ENCODE measurements around the gene FBL. TPM values are rescaled to one million over a fixed set of nuclear protein-coding genes. Genes with fewer than 3 reads are reported as not detected.
A peak's percentile ranks its signal among the peaks of the same experiment; 100 is the strongest.

Gene FBL
- total and polyA plus RNA-seq, 2 of the 13 experiments (the other 11 are each of a cell fraction or from before 2014, with no cell fraction given) = 153 to 468 TPM

- ATAC-seq (no peak), DNase-seq (ENCODE audit: low spot score) (no peak), FAIRE-seq (no peak)
- Histone ChIP-seq H3K36me3 (replicated peaks in 1 of 2; ENCODE audit: control insufficient read depth in 1 of 2, insufficient read depth in 2 of 2, low read length in 2 of 2) (no peaks in the 10 kb centered on the region), H3K4me3 (replicated peaks in 1 of 3; ENCODE audit: insufficient read depth in 1 of 3, low read depth in 2 of 3, low read length in 3 of 3) (no peak overlapping the region), H3K79me2 (ENCODE audit: insufficient read depth, low read length) (no peaks in the 10 kb centered on the region), H4K20me1 (ENCODE audit: insufficient read depth, low read length) (no peaks in the 10 kb centered on the region), H3K4me1 (ENCODE audit: insufficient read depth, low read length) (no peaks in the 10 kb centered on the region), H3K27ac (ENCODE audit: extremely low read length, insufficient read depth, low read length) (no peak overlapping the region), H2AFZ (ENCODE audit: low read length) (no peak overlapping the region), H3K4me2 (ENCODE audit: low read depth, low read length) (no peak overlapping the region), H3K9me3 (ENCODE audit: low read length) (no peaks in the 10 kb centered on the region), H3K9ac (ENCODE audit: insufficient read depth, low read depth, low read length) (no peak overlapping the region), H3K27me3 (ENCODE audit: control insufficient read depth in 1 of 2, insufficient read depth in 2 of 2, low read length in 2 of 2) (no peaks in the 10 kb centered on the region; a peak in 1 of 5 replicates)
- CTCF ChIA-PET (ENCODE audit: low intra/inter-chr PET ratio, low total read pairs) = no interaction called here
- in situ Hi-C loops (cut with HindIII; ENCODE audit: extremely low pct_ligation_motif_present, low pct_unique_long_range_greater_than_20kb) = no loop called here
- POLR2A ChIA-PET = no interaction called here
- intact Hi-C loops (cut with micrococcal nuclease; ENCODE audit: unreplicated experiment) = no loop called here
- BruUV-seq (replicated peaks) = no TSS peak
- TF ChIP-seq ZNF607 (CRISPR knock-in tag; IDR thresholded peaks at IDR 0.05; ENCODE audit: borderline replicate concordance) (no peak), ZZZ3 (CRISPR knock-in tag; IDR thresholded peaks at IDR 0.05; ENCODE audit: borderline replicate concordance) (no peak), ZBTB3 (CRISPR knock-in tag; IDR thresholded peaks at IDR 0.05; ENCODE audit: borderline replicate concordance, low read depth) (no peak), HNRNPK (IDR thresholded peaks at IDR 0.05; ENCODE audit: low read depth, low read length, poor library complexity, severe bottlenecking) (no peak), ATF7 (IDR thresholded peaks at IDR 0.05) (peak; percentile 50), ATF7 (CRISPR knock-in tag; IDR thresholded peaks at IDR 0.05) (no peak), ZNF333 (CRISPR knock-in tag; IDR thresholded peaks at IDR 0.05; ENCODE audit: borderline replicate concordance) (no peak)
- WGBS (ENCODE audit: low lambda C conversion rate) = 0% methylated on average over 5 of the region's 5 CpGs
Observed at GRCh38 chr19:39807846-39808364, 38.3 kb downstream of the FBL start.

GRCh38 chr19:39805104-39805503 lies 41.1 kb downstream of the FBL start:
- no TSS peak for BruUV-seq (replicated peaks)
- Histone ChIP-seq H3K27me3 (ENCODE audit: control insufficient read depth in 1 of 2, insufficient read depth in 2 of 2, low read length in 2 of 2) (peaks cover 0 to 3% of the 10 kb centered on the region in 2 experiments; a peak in 1 of 5 replicates), H3K4me3 (replicated peaks in 1 of 3; ENCODE audit: insufficient read depth in 1 of 3, low read depth in 2 of 3, low read length in 3 of 3) (no peak overlapping the region), H3K79me2 (ENCODE audit: insufficient read depth, low read length) (no peaks in the 10 kb centered on the region), H3K36me3 (replicated peaks in 1 of 2; ENCODE audit: control insufficient read depth in 1 of 2, insufficient read depth in 2 of 2, low read length in 2 of 2) (no peaks in the 10 kb centered on the region), H3K27ac (ENCODE audit: extremely low read length, insufficient read depth, low read length) (no peak overlapping the region), H3K4me2 (ENCODE audit: low read depth, low read length) (no peak overlapping the region), H3K9ac (ENCODE audit: insufficient read depth, low read depth, low read length) (no peak overlapping the region), H3K4me1 (ENCODE audit: insufficient read depth, low read length) (no peaks in the 10 kb centered on the region), H2AFZ (ENCODE audit: low read length) (no peak overlapping the region), H4K20me1 (ENCODE audit: insufficient read depth, low read length) (no peaks in the 10 kb centered on the region), H3K9me3 (ENCODE audit: low read length) (no peaks in the 10 kb centered on the region)
- no peak for ATAC-seq
- 46% methylated on average over 5 of the region's 5 CpGs for whole genome bisulfite sequencing (ENCODE audit: low lambda C conversion rate)
- POLR2A ChIA-PET = no interaction called here
- CTCF ChIA-PET (ENCODE audit: low intra/inter-chr PET ratio, low total read pairs) = no interaction called here
- intact Hi-C loops (cut with micrococcal nuclease; ENCODE audit: unreplicated experiment) (no loop called here), in situ Hi-C loops (cut with HindIII; ENCODE audit: extremely low pct_ligation_motif_present, low pct_unique_long_range_greater_than_20kb) (no loop called here)
- FAIRE-seq = no peak
- no peak for DNase-seq (ENCODE audit: low spot score)
- TF ChIP-seq NONO (IDR thresholded peaks at IDR 0.05) (no peak), NONO (CRISPR knock-in tag; conservative IDR thresholded peaks at IDR 0.05) (no peak), GATA4 (IDR thresholded peaks at IDR 0.05; ENCODE audit: borderline replicate concordance, low read depth) (no peak), ZNF704 (CRISPR knock-in tag; IDR thresholded peaks at IDR 0.05; ENCODE audit: borderline replicate concordance) (no peak), ZMAT5 (CRISPR knock-in tag; IDR thresholded peaks at IDR 0.05; ENCODE audit: borderline replicate concordance, low read depth) (no peak), ZNF20 (CRISPR knock-in tag; IDR thresholded peaks at IDR 0.05) (no peak), ZNF784 (CRISPR knock-in tag; IDR thresholded peaks at IDR 0.05; ENCODE audit: borderline replicate concordance) (no peak), ZFAT (CRISPR knock-in tag; conservative IDR thresholded peaks at IDR 0.05) (no peak), KDM4B (CRISPR knock-in tag; IDR thresholded peaks at IDR 0.05) (no peak), NR2F2 (IDR thresholded peaks at IDR 0.05; ENCODE audit: borderline replicate concordance, low read depth) (no peak), ZBTB38 (CRISPR knock-in tag; IDR thresholded peaks at IDR 0.05) (no peak)
